Type B pancreatic cell (in vitro differentiated cells): ENCODE results near the gene MOSPD2. TPM values are rescaled to one million over a fixed set of nuclear protein-coding genes. Genes with fewer than 3 reads are reported as not detected.
A peak's percentile ranks its signal among the peaks of the same experiment; 100 is the strongest.

ENCODE experiments used
- DNase-seq: peaks from one replicate; pipeline ENCODE4 v3.0.0; 2021; ENCODE audit warnings: mixed read lengths; ENCODE audit not compliant: unreplicated experiment; ENCODE audit errors: extremely low spot score
- H3K27ac Mint-ChIP-seq: 2 replicates; pipeline ENCODE4 v1.8.0; 2021; ENCODE audit warnings: mild to moderate bottlenecking, mixed read lengths
- H3K27me3 Mint-ChIP-seq: 2 replicates; pipeline ENCODE4 v1.8.0; 2021; ENCODE audit warnings: mixed read lengths
- H3K36me3 Mint-ChIP-seq: 2 replicates; pipeline ENCODE4 v1.8.0; 2021; ENCODE audit warnings: mixed read lengths
- H3K4me1 Mint-ChIP-seq: one replicate; pipeline ENCODE4 v1.8.0; 2021; ENCODE audit warnings: mixed read lengths; ENCODE audit not compliant: unreplicated experiment
- H3K4me3 Mint-ChIP-seq: 2 replicates; pipeline ENCODE4 v1.8.0; 2021; ENCODE audit warnings: mild to moderate bottlenecking, mixed read lengths
- H3K9me3 Mint-ChIP-seq: 2 replicates; pipeline ENCODE4 v1.8.0; 2021; ENCODE audit warnings: mixed read lengths
- long read RNA-seq: library from polyadenylated mRNA; unstranded; transcript quantifications from one replicate; pipeline ENCODE4 v2.0.0, GENCODE V29; 2020
- total RNA-seq: library from RNA; stranded (reverse); gene quantifications from 2 replicates; pipeline ENCODE4 v1.2.1, GENCODE V29; 2021; ENCODE audit warnings: low replicate concordance
- TF ChIP-seq, protein P1 (sequence below): fragments of 200-600 bp; sonication (generic); conservative IDR thresholded peaks from 2 replicates; pipeline ENCODE4 v1.5.0; 2021; ENCODE audit warnings: antibody characterized with exemption, mild to moderate bottlenecking

MOSPD2 gene
- total RNA-seq, result 11.3 and 12.1 TPM in 2 replicates
- long read RNA-seq, full-length matches to known transcripts, result 35 of 44 reads
- long read RNA-seq, partial matches to known transcripts, result 3 of 44 reads
- long read RNA-seq, other reads (novel, unspliced or antisense), result 6 of 44 reads

DNA sequence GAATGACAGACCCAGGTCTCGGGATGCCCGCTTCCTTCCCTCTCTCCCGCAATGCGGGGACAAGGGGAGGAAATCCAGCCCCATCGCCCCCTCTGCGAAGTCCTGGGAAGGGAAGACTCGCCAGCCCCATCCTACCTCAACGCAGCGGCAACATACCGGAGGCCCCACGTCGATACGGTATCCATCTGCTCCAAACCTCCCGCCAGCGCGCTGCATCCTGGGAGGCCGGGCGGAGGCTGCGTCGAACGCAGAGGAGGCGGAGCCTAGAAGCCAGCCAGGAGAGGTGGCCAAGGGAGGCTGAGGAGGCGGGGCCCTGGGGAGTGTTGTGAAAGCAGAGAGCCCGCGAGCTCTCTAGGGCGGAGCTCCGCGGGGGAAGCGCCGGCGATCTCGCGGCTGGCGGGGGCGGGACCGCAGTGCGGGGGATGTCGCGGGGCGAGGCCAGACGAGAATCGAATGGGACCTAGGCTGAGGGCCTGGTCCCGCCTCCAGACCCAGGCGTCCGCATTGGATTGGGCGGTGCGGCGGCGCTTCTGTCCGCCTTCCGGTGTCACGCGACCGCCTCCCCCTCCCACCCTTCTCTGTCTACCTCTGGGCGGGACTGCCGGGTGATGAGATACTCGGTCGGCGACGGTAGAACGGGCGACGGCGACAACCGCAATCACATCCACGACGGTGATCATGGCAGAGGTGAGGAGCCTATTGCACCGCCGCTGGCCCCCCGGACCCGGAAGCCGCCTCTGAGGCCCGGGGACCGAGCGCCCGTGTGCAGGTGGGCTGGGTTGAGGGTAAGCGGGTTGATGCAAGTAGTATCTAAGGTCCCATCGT, at the start of gene MOSPD2, which contains the start of gene FANCB:
MOSPD2 (plus strand) TSS at position 571 of the 825 bp plus-strand sequence; CDS start at position 679, 108 bp downstream.
FANCB (minus strand) TSS at position 219 of the 825 bp plus-strand sequence. CDS start 7,559 bp downstream, outside the sequence.
- Mint-ChIP-seq H3K4me3 (peak within 1 kb of the TSS; percentile 90), H3K9me3 (no peaks in the 10 kb centered on the region), H3K27ac (peak within 1 kb of the TSS; percentile 68), H3K36me3 (peaks cover 15% of the 10 kb centered on the region), H3K27me3 (no peaks in the 10 kb centered on the region), H3K4me1 (no peaks in the 10 kb centered on the region)
- TF ChIP-seq, protein P1, sequence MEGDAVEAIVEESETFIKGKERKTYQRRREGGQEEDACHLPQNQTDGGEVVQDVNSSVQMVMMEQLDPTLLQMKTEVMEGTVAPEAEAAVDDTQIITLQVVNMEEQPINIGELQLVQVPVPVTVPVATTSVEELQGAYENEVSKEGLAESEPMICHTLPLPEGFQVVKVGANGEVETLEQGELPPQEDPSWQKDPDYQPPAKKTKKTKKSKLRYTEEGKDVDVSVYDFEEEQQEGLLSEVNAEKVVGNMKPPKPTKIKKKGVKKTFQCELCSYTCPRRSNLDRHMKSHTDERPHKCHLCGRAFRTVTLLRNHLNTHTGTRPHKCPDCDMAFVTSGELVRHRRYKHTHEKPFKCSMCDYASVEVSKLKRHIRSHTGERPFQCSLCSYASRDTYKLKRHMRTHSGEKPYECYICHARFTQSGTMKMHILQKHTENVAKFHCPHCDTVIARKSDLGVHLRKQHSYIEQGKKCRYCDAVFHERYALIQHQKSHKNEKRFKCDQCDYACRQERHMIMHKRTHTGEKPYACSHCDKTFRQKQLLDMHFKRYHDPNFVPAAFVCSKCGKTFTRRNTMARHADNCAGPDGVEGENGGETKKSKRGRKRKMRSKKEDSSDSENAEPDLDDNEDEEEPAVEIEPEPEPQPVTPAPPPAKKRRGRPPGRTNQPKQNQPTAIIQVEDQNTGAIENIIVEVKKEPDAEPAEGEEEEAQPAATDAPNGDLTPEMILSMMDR, result no peak
- DNase-seq, result peak; percentile 93

DNA sequence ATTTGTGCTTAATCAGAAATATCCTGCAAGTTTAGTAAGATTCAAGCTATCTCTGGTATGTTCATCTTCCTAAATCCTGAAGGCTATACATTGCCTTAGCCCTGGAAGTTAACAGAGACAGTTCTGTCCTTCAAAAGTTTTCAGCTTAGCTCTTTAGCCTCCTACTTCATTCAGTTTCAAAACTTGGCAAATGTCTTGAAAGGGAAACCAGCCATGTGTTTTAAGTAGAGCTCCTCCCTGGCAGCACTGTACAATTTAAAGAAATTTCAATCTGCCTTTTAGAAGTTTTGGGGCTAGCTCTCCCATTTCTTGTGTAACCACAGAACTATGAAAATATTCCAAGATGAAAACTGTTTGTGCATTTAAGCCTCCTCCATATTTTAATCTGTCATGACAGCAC, 47.4 kb upstream of the MOSPD2 start:
- no peaks in the 10 kb centered on the region for H3K4me1 Mint-ChIP-seq
- H3K27me3 Mint-ChIP-seq, result no peaks in the 10 kb centered on the region
- H3K4me3 Mint-ChIP-seq, result no peak overlapping the region
- TF ChIP-seq, protein P1, result no peak
- H3K9me3 Mint-ChIP-seq, result no peaks in the 10 kb centered on the region
- H3K36me3 Mint-ChIP-seq, result no peaks in the 10 kb centered on the region
- no peak overlapping the region for H3K27ac Mint-ChIP-seq
- no peak for DNase-seq

DNA sequence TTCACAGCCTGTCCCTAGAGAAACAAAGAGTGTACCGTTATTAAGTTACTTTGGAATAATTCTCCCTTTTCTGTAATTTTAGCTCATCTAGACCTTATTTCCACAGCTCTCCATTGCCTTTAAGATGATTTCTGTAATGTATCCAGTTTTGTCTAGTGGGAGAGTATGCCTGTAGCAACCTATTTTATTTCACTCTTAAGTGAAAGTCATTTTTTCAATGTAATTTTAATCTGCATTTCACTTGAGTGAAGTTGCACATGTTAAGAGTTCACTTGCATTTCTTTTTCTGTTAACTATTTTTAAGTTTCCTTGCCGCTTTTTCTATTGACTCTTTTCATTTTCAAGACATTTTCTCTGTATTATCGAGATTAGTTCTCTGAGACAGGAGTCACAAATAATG, 46.9 kb upstream of the MOSPD2 start:
- TF ChIP-seq, protein P1, result no peak
- no peak overlapping the region for H3K4me3 Mint-ChIP-seq
- no peak for DNase-seq
- no peak overlapping the region for H3K27ac Mint-ChIP-seq
- no peaks in the 10 kb centered on the region for H3K4me1 Mint-ChIP-seq
- H3K9me3 Mint-ChIP-seq, result no peaks in the 10 kb centered on the region
- H3K27me3 Mint-ChIP-seq, result no peaks in the 10 kb centered on the region
- H3K36me3 Mint-ChIP-seq, result no peaks in the 10 kb centered on the region

DNA sequence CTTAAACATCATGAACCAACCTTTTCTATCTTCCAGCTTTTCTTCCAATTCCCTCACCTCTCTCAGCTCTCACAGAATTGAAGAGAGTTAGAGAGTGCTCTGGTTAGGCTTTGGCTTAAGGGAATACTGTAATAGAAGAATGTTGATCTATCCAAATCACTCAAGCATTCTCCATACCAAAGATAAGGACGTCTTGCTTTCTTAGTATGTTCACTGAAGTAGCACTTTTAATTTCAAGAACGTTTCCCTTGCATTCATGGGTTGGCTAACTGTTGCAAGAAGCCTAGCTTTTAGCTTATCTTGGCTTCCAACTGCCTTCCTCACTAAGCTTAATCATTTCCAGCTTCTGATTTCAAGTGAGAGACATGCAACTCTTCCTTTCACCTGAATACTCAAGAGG, 43.6 kb upstream of the MOSPD2 start:
- TF ChIP-seq, protein P1, result no peak
- no peaks in the 10 kb centered on the region for H3K9me3 Mint-ChIP-seq

DNA sequence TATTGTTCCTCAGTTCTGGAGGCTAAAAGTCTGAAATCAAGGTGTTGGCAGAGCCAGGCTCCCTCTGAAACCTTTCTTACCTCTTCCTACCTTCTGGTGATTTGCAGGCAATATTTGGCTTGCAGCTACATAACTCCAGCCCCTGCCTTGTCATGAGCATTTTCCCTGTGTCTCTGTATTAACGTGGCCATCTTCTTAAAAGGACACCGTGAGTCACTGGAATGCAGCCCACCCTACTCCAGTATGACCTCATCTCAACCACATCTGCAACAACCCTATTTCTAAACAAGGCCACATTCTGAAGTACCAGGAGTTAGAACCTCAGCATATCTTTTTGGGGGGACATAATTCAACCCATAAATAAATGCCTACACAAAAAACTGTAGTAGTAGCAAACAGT, 41.1 kb upstream of the MOSPD2 start:
- Mint-ChIP-seq H3K27me3 (no peaks in the 10 kb centered on the region), H3K4me1 (no peaks in the 10 kb centered on the region), H3K4me3 (no peak overlapping the region), H3K36me3 (peaks cover 9% of the 10 kb centered on the region), H3K27ac (no peak overlapping the region), H3K9me3 (no peaks in the 10 kb centered on the region)
- no peak for DNase-seq
- TF ChIP-seq, protein P1, result no peak

More for the DNA sequence above, 43.6 kb upstream of the MOSPD2 start:
- Mint-ChIP-seq H3K27me3 (no peaks in the 10 kb centered on the region), H3K4me3 (no peak overlapping the region), H3K36me3 (no peaks in the 10 kb centered on the region), H3K4me1 (no peaks in the 10 kb centered on the region), H3K27ac (no peak overlapping the region)
- no peak for DNase-seq
